ENCODE data around the gene DIS3L2. TPM values are rescaled to one million over a fixed set of nuclear protein-coding genes. Genes with fewer than 3 reads are reported as not detected.

Gene DIS3L2
- total RNA-seq, 4 donors from 2014 or later: 12.8 to 27.3 (median 16.8) TPM

GRCh38 chr2:232300894-232301387, 339.4 kb downstream of the DIS3L2 start:
- TF ChIP-seq POLR2A (IDR thresholded peaks at IDR 0.05) (no peak), CTCF (IDR thresholded peaks at IDR 0.05 in 4 of 5, conservative IDR thresholded peaks at IDR 0.05 in 1 of 5) (no peak)

GRCh38 chr2:232304236-232304635, 342.7 kb downstream of the DIS3L2 start:
- no peak overlapping the region for H3K27ac ChIP-seq
- in situ Hi-C loops (cut with MboI; ENCODE audit: low sequenced_read_pairs in 4 of 4): loop anchor here in 1 of 4 donors (25.0 kb wide), 1 partner anchor 392 kb away; no protein-coding TSS in a partner anchor
- no peak overlapping the region for H3K4me3 ChIP-seq
- TF ChIP-seq POLR2A (IDR thresholded peaks at IDR 0.05) (no peak), CTCF (IDR thresholded peaks at IDR 0.05 in 4 of 5, conservative IDR thresholded peaks at IDR 0.05 in 1 of 5) (no peak)
- H3K27me3 ChIP-seq: no peaks in the 10 kb centered on the region
- DNase-seq: no peak
- no peak for ATAC-seq
- intact Hi-C loops (cut with DNase I; ENCODE audit: low total_unique reads): no loop called here
- no peaks in the 10 kb centered on the region for H3K9me3 ChIP-seq
- H3K4me1 ChIP-seq: no peaks in the 10 kb centered on the region
- H3K36me3 ChIP-seq: peaks cover 0 to 4% of the 10 kb centered on the region in 2 donors

More at GRCh38 chr2:232300894-232301387, 339.4 kb downstream of the DIS3L2 start:
- Histone ChIP-seq H3K27ac (no peak overlapping the region), H3K36me3 (peaks cover 0 to 4% of the 10 kb centered on the region in 2 donors), H3K4me3 (no peak overlapping the region), H3K4me1 (no peaks in the 10 kb centered on the region), H3K27me3 (no peaks in the 10 kb centered on the region), H3K9me3 (no peaks in the 10 kb centered on the region)
- no peak for DNase-seq
- ATAC-seq: no peak
- intact Hi-C loops (cut with DNase I; ENCODE audit: low total_unique reads): no loop called here
- in situ Hi-C loops (cut with MboI; ENCODE audit: low sequenced_read_pairs in 4 of 4): loop anchor here in 1 of 4 donors (25.0 kb wide), 1 partner anchor 389 kb away; no protein-coding TSS in a partner anchor

GRCh38 chr2:232306741-232307305, 345.3 kb downstream of the DIS3L2 start:
- Histone ChIP-seq H3K36me3 (peaks cover 0 to 4% of the 10 kb centered on the region in 2 donors), H3K27ac (no peak overlapping the region), H3K27me3 (no peaks in the 10 kb centered on the region), H3K9me3 (no peaks in the 10 kb centered on the region), H3K4me1 (no peaks in the 10 kb centered on the region), H3K4me3 (no peak overlapping the region)
- DNase-seq (no peak), ATAC-seq (no peak)
- intact Hi-C loops (cut with DNase I; ENCODE audit: low total_unique reads): no loop called here
- TF ChIP-seq CTCF (IDR thresholded peaks at IDR 0.05 in 4 of 5, conservative IDR thresholded peaks at IDR 0.05 in 1 of 5): no peak
- TF ChIP-seq POLR2A (IDR thresholded peaks at IDR 0.05): no peak
- in situ Hi-C loops (cut with MboI; ENCODE audit: low sequenced_read_pairs in 4 of 4): loop anchor here in 1 of 4 donors (25.0 kb wide), 1 partner anchor 395 kb away; no protein-coding TSS in a partner anchor

- Histone ChIP-seq H3K27me3 (no peaks in the 10 kb centered on the region), H3K4me1 (no peaks in the 10 kb centered on the region), H3K4me3 (no peak overlapping the region), H3K36me3 (peaks cover 0 to 4% of the 10 kb centered on the region in 2 donors), H3K27ac (no peak overlapping the region), H3K9me3 (no peaks in the 10 kb centered on the region)
- in situ Hi-C loops (cut with MboI; ENCODE audit: low sequenced_read_pairs in 4 of 4) (loop anchor here in 1 of 4 donors (25.0 kb wide), 1 partner anchor 396 kb away; no protein-coding TSS in a partner anchor), intact Hi-C loops (cut with DNase I; ENCODE audit: low total_unique reads) (no loop called here)
- no peak for ATAC-seq
- no peak for TF ChIP-seq CTCF (IDR thresholded peaks at IDR 0.05 in 4 of 5, conservative IDR thresholded peaks at IDR 0.05 in 1 of 5)
- TF ChIP-seq POLR2A (IDR thresholded peaks at IDR 0.05): no peak
- no peak for DNase-seq
These were observed 346.3 kb downstream of the DIS3L2 start for GRCh38 chr2:232307854-232308253.

Measured in gastrocnemius medialis (tissue), 4 donors.